Gastroesophageal sphincter (tissue), 4 donors: ENCODE results near the gene MRPL12. TPM values are rescaled to one million over a fixed set of nuclear protein-coding genes. Genes with fewer than 3 reads are reported as not detected.

Experiments
- ATAC-seq: fragments of 150-250 bp; one replicate; pipeline ENCODE4 v1.9.1; 2016; ENCODE audit warnings: mild to moderate bottlenecking, moderate library complexity
- H3K27ac ChIP-seq, 4 donors: fragments of 200-600 bp; sonication (generic) in 3 of 4; 1 replicate in 3 of 4; 2 replicates in 1 of 4; pipeline ENCODE4 v1.5.1; 2016 to 2019
- H3K27me3 ChIP-seq: fragments of 200-600 bp; sonication (generic); one replicate; pipeline ENCODE4 v1.5.1; 2019
- H3K36me3 ChIP-seq, 2 donors: fragments of 200-600 bp; sonication (generic); one replicate each; pipeline ENCODE4 v1.5.1; 2019; ENCODE audit warnings: control low read depth in 1 of 2
- H3K4me1 ChIP-seq, 3 donors: fragments of 200-600 bp; sonication (generic); 1 replicate in 2 of 3; 2 replicates in 1 of 3; pipeline ENCODE4 v1.5.1; 2016 to 2019; ENCODE audit warnings: control low read depth in 2 of 3
- H3K4me3 ChIP-seq, 2 donors: fragments of 200-600 bp; sonication (generic); one replicate each; pipeline ENCODE4 v1.5.1; 2019; ENCODE audit warnings: mild to moderate bottlenecking in 1 of 2, moderate library complexity in 1 of 2
- H3K9me3 ChIP-seq, 3 donors: fragments of 200-600 bp; sonication (generic); one replicate each; pipeline ENCODE4 v1.5.1; 2017 to 2019; ENCODE audit warnings: control low read depth in 2 of 3
- EP300 ChIP-seq: sonication (generic); formaldehyde crosslinking; IDR thresholded peaks from one replicate; pipeline ENCODE4 v1.6.1; 2017; ENCODE audit warnings: antibody characterized with exemption, mild to moderate bottlenecking
- POLR2A ChIP-seq, 2 donors: fragments of 450-650 bp; IDR thresholded peaks; one replicate each; pipeline ENCODE4 v1.6.1; 2017; ENCODE audit warnings: antibody characterized with exemption in 2 of 2, mild to moderate bottlenecking in 2 of 2, moderate library complexity in 1 of 2
- POLR2AphosphoS5 ChIP-seq: sonication (generic); formaldehyde crosslinking; IDR thresholded peaks from one replicate; pipeline ENCODE4 v1.6.1; 2017; ENCODE audit warnings: antibody characterized with exemption
- WGBS, 2 donors: methylation state at CpG; one replicate each; pipeline ENCODE4 v1.1.5; 2018; ENCODE audit warnings: low coverage in 1 of 2; 5-methylcytosine and 5-hydroxymethylcytosine counted together
- small RNA-seq, 4 donors: library from RNA; depleted of rRNA; stranded (forward); fragments of <200 nt; gene quantifications; one replicate each; pipeline ENCODE3, GENCODE V24; 2016
- total RNA-seq, 4 donors: library from RNA; depleted of rRNA; stranded (reverse); fragments of >200 nt; gene quantifications; one replicate each; pipeline ENCODE4 v1.1.0, GENCODE V29; 2016
- TF ChIP-seq, protein P1 (sequence below), 4 experiments: fragments of 200-600 bp in 2 of 4; fragments of 450-650 bp in 2 of 4; sonication (generic) in 1 of 4; IDR thresholded peaks; one replicate each; pipeline ENCODE4 v1.5.1; 2017 to 2019; ENCODE audit warnings: antibody characterized with exemption in 4 of 4, mild to moderate bottlenecking in 2 of 4, moderate library complexity in 2 of 4

Gene MRPL12
- total RNA-seq, 4 donors from 2014 or later, result 27.5 to 42.9 (median 29.3) TPM

DNA sequence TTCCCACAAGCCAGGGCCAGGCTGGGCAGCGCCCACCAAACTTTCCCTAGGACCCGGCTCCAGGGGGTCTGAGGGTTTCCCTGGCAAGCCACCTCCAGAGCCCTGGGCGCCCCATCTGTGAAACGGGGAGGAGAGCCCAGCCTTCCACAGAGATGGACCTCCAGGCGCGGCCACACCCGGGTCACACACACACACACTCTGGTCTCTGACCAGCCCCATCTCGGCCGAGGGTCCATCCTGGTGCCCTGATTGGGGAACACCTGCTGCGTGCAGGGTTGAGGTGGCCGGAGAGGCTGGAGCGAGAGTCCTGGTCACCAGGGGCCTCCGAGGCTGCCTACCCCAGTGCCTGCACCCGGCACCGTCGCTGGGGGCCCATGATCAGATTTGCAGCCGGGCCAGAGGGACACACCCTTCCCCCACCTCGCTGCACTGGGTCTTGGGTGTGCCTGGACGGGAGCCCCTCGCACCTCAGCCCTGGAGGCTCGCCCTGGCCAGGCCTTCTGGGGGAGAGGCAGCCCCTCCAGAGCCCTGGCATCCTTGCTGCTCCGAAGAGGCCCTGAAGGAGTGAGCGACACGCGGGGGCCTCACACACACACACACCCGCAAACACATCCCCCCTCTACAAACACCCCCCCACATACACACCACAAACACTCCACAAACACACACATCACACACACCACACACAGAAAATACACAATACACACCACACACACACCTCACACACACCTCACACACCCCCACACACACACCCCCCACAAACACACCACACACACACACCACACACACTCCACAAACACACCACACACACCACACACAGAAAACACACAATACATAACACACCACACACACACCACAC lies 38.7 kb downstream of the MRPL12 start:
- Histone ChIP-seq H3K36me3 (no peaks in the 10 kb centered on the region), H3K9me3 (no peaks in the 10 kb centered on the region), H3K27ac (no peak overlapping the region), H3K4me1 (no peaks in the 10 kb centered on the region), H3K4me3 (no peak overlapping the region), H3K27me3 (peaks cover 44% of the 10 kb centered on the region)
- WGBS, 2 donors, result 64% methylated on average over 3 of the region's 26 CpGs; no CpG with 5 or more reads in 1 of the 2 donors
- no peak for ATAC-seq
- TF ChIP-seq POLR2A (IDR thresholded peaks at IDR 0.05), result no peak
- no peak for TF ChIP-seq POLR2AphosphoS5
- no peak for TF ChIP-seq EP300
- TF ChIP-seq, protein P1, sequence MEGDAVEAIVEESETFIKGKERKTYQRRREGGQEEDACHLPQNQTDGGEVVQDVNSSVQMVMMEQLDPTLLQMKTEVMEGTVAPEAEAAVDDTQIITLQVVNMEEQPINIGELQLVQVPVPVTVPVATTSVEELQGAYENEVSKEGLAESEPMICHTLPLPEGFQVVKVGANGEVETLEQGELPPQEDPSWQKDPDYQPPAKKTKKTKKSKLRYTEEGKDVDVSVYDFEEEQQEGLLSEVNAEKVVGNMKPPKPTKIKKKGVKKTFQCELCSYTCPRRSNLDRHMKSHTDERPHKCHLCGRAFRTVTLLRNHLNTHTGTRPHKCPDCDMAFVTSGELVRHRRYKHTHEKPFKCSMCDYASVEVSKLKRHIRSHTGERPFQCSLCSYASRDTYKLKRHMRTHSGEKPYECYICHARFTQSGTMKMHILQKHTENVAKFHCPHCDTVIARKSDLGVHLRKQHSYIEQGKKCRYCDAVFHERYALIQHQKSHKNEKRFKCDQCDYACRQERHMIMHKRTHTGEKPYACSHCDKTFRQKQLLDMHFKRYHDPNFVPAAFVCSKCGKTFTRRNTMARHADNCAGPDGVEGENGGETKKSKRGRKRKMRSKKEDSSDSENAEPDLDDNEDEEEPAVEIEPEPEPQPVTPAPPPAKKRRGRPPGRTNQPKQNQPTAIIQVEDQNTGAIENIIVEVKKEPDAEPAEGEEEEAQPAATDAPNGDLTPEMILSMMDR (IDR thresholded peaks at IDR 0.05), result no peak

Small RNAs within 50 kb of the gene (small RNA-seq; reads per million reads assigned to genes)
- gene MIR6786, result 0 to 0.51 (median 0.24) reads per million in 4 donors

Other genes with a start within 250 kb of the MRPL12 start
- gene ACTG1, start 190.6 kb upstream of the MRPL12 start, total RNA-seq, result 1,000 to 10,000 TPM in 3 of 4 donors, 100 to 1,000 TPM in 1; 829 to 1,848 (median 1,550) TPM
- 1 to 10 TPM in 2 of 4 donors, under 1 TPM in 2; 0.49 to 2.1 (median 1.0) TPM for gene FSCN2, start 175.0 kb upstream of the MRPL12 start, total RNA-seq
- 10 to 100 TPM; 14.6 to 32.1 (median 20.7) TPM for gene FAAP100, start 151.0 kb upstream of the MRPL12 start, total RNA-seq
- 10 to 100 TPM; 49.5 to 83.8 (median 58.0) TPM for gene NPLOC4, start 66.3 kb upstream of the MRPL12 start, total RNA-seq
- under 1 TPM in 3 of 4 donors, not detected in 1; 0.27 to 0.89 (median 0.30) TPM for gene TSPAN10, start 66.2 kb upstream of the MRPL12 start, total RNA-seq
- gene PDE6G, start 46.8 kb upstream of the MRPL12 start, total RNA-seq, result under 1 TPM in 1 of 4 donors, not detected in 3; 0.62 TPM
- gene OXLD1, start 36.8 kb upstream of the MRPL12 start, total RNA-seq, result 10 to 100 TPM; 19.4 to 31.8 (median 25.3) TPM
- 10 to 100 TPM in 2 of 4 donors, 1 to 10 TPM in 2; 8.2 to 16.1 (median 11.4) TPM for gene CCDC137, start 36.6 kb upstream of the MRPL12 start, total RNA-seq
- 10 to 100 TPM; 26.2 to 52.8 (median 30.2) TPM for gene ARL16, start 19.6 kb upstream of the MRPL12 start, total RNA-seq
- 10 to 100 TPM; 51.5 to 90.5 (median 66.6) TPM for gene HGS, start 19.4 kb upstream of the MRPL12 start, total RNA-seq
- gene SLC25A10, start 8.9 kb downstream of the MRPL12 start, total RNA-seq, result 1 to 10 TPM; 3.0 to 8.8 (median 5.0) TPM
- gene GCGR, start 100.8 kb downstream of the MRPL12 start, total RNA-seq, result under 1 TPM in 1 of 4 donors, not detected in 3; 0.47 TPM
- 100 to 1,000 TPM in 1 of 4 donors, 10 to 100 TPM in 3; 70.4 to 131 (median 85.9) TPM for gene MCRIP1, start 129.9 kb downstream of the MRPL12 start, total RNA-seq
- gene PPP1R27, start 131.7 kb downstream of the MRPL12 start, total RNA-seq, result not detected
- gene P4HB, start 157.2 kb downstream of the MRPL12 start, total RNA-seq, result 100 to 1,000 TPM; 257 to 365 (median 324) TPM
- 100 to 1,000 TPM; 120 to 219 (median 169) TPM for gene ARHGDIA, start 168.0 kb downstream of the MRPL12 start, total RNA-seq
- gene ALYREF, start 188.2 kb downstream of the MRPL12 start, total RNA-seq, result 10 to 100 TPM; 26.6 to 68.1 (median 55.5) TPM
- gene ANAPC11, start 188.4 kb downstream of the MRPL12 start, total RNA-seq, result 100 to 1,000 TPM in 3 of 4 donors, 10 to 100 TPM in 1; 81.0 to 128 (median 119) TPM
- under 1 TPM in 2 of 4 donors, not detected in 2; 0.12 to 0.16 TPM for gene NPB, start 198.9 kb downstream of the MRPL12 start, total RNA-seq
- 10 to 100 TPM; 18.4 to 45.8 (median 34.4) TPM for gene PCYT2, start 208.0 kb downstream of the MRPL12 start, total RNA-seq
- 10 to 100 TPM; 14.3 to 24.1 (median 18.3) TPM for gene SIRT7, start 214.8 kb downstream of the MRPL12 start, total RNA-seq
- 10 to 100 TPM; 18.8 to 39.3 (median 25.3) TPM for gene MAFG, start 224.4 kb downstream of the MRPL12 start, total RNA-seq
- gene PYCR1, start 233.9 kb downstream of the MRPL12 start, total RNA-seq, result 1 to 10 TPM; 3.4 to 6.8 (median 5.1) TPM
- gene MYADML2, start 243.9 kb downstream of the MRPL12 start, total RNA-seq, result not detected